Stimulated activated CD4-positive, alpha-beta T cell treated with anti-CD3 and anti-CD28 coated beads, TNF-alpha, amount 100 ng/mL, for 4 hours (primary cell): ENCODE measurements around the gene SIRT7.

Source experiments
- DNase-seq, 3 experiments: peaks; one replicate each; pipeline ENCODE4 v3.0.0-alpha.2; 2020; ENCODE audit warnings: low read depth in 3 of 3

The SIRT7 gene

GRCh38 chr17:81865358-81865732, 52.6 kb downstream of the SIRT7 start:
- DNase-seq: no peak

GRCh38 chr17:81863833-81864768, 53.9 kb downstream of the SIRT7 start:
- DNase-seq: no peak

- no peak for DNase-seq
Observed at GRCh38 chr17:81863123-81863675, 54.8 kb downstream of the SIRT7 start.
